GM21367 (cell line): ENCODE measurements around the gene CLSTN2.

Experiments
- ATAC-seq: cut with Tn5 transposase; IDR thresholded peaks from one replicate; pipeline ENCODE4 v1.9.1; 2021; ENCODE audit not compliant: unreplicated experiment

The CLSTN2 gene

GRCh38 chr3:140530131-140530530 lies 595.1 kb downstream of the CLSTN2 start:
- no peak for ATAC-seq

GRCh38 chr3:140530603-140531002 lies 595.6 kb downstream of the CLSTN2 start:
- no peak for ATAC-seq

- no peak for ATAC-seq
Measured at GRCh38 chr3:140532793-140533330, 597.9 kb downstream of the CLSTN2 start.

- no peak for ATAC-seq
Measured at GRCh38 chr3:140536926-140537726, 602.1 kb downstream of the CLSTN2 start.

- no peak for ATAC-seq
Measured at GRCh38 chr3:140537727-140538082, 602.7 kb downstream of the CLSTN2 start.

GRCh38 chr3:140540262-140540661 lies 605.3 kb downstream of the CLSTN2 start:
- ATAC-seq: peak; percentile 77

GRCh38 chr3:140541975-140542653 lies 607.1 kb downstream of the CLSTN2 start:
- ATAC-seq: no peak

- ATAC-seq: no peak
Measured at GRCh38 chr3:140545197-140545596, 610.2 kb downstream of the CLSTN2 start.

GRCh38 chr3:140545756-140546155 lies 610.8 kb downstream of the CLSTN2 start:
- no peak for ATAC-seq

GRCh38 chr3:140546649-140547048 lies 611.7 kb downstream of the CLSTN2 start:
- ATAC-seq: no peak

- no peak for ATAC-seq
Measured at GRCh38 chr3:140552403-140552802, 617.4 kb downstream of the CLSTN2 start.

GRCh38 chr3:140552898-140553297 lies 617.9 kb downstream of the CLSTN2 start:
- ATAC-seq: no peak

GRCh38 chr3:140553591-140553990 lies 618.6 kb downstream of the CLSTN2 start:
- ATAC-seq: no peak

GRCh38 chr3:140555666-140556065 lies 620.7 kb downstream of the CLSTN2 start:
- no peak for ATAC-seq

- no peak for ATAC-seq
Measured at GRCh38 chr3:140557476-140557875, 622.5 kb downstream of the CLSTN2 start.

GRCh38 chr3:140559546-140559945 lies 624.6 kb downstream of the CLSTN2 start:
- ATAC-seq: no peak

GRCh38 chr3:140563206-140563760 lies 628.3 kb downstream of the CLSTN2 start:
- no peak for ATAC-seq

- ATAC-seq: no peak
Measured at GRCh38 chr3:140568131-140568530, 633.1 kb downstream of the CLSTN2 start.

GRCh38 chr3:140568842-140569520 lies 634.0 kb downstream of the CLSTN2 start:
- ATAC-seq: no peak

- ATAC-seq: no peak
Measured at GRCh38 chr3:140570602-140571001, 635.6 kb downstream of the CLSTN2 start.

- ATAC-seq: no peak
Measured at GRCh38 chr3:140571836-140572235, 636.9 kb downstream of the CLSTN2 start.
